Gastroesophageal sphincter (tissue), 4 donors: Measurements from ENCODE around the gene DSC3. TPM values are rescaled to one million over a fixed set of nuclear protein-coding genes. Genes with fewer than 3 reads are reported as not detected.

ENCODE experiments used
- ATAC-seq: fragments of 150-250 bp; one replicate; pipeline ENCODE4 v1.9.1; 2016; ENCODE audit warnings: mild to moderate bottlenecking, moderate library complexity
- H3K27ac ChIP-seq, 4 donors: fragments of 200-600 bp; sonication (generic) in 3 of 4; 1 replicate in 3 of 4; 2 replicates in 1 of 4; pipeline ENCODE4 v1.5.1; 2016 to 2019
- H3K27me3 ChIP-seq: fragments of 200-600 bp; sonication (generic); one replicate; pipeline ENCODE4 v1.5.1; 2019
- H3K36me3 ChIP-seq, 2 donors: fragments of 200-600 bp; sonication (generic); one replicate each; pipeline ENCODE4 v1.5.1; 2019; ENCODE audit warnings: control low read depth in 1 of 2
- H3K4me1 ChIP-seq, 3 donors: fragments of 200-600 bp; sonication (generic); 1 replicate in 2 of 3; 2 replicates in 1 of 3; pipeline ENCODE4 v1.5.1; 2016 to 2019; ENCODE audit warnings: control low read depth in 2 of 3
- H3K4me3 ChIP-seq, 2 donors: fragments of 200-600 bp; sonication (generic); one replicate each; pipeline ENCODE4 v1.5.1; 2019; ENCODE audit warnings: mild to moderate bottlenecking in 1 of 2, moderate library complexity in 1 of 2
- H3K9me3 ChIP-seq, 3 donors: fragments of 200-600 bp; sonication (generic); one replicate each; pipeline ENCODE4 v1.5.1; 2017 to 2019; ENCODE audit warnings: control low read depth in 2 of 3
- EP300 ChIP-seq: sonication (generic); formaldehyde crosslinking; IDR thresholded peaks from one replicate; pipeline ENCODE4 v1.6.1; 2017; ENCODE audit warnings: antibody characterized with exemption, mild to moderate bottlenecking
- POLR2A ChIP-seq, 2 donors: fragments of 450-650 bp; IDR thresholded peaks; one replicate each; pipeline ENCODE4 v1.6.1; 2017; ENCODE audit warnings: antibody characterized with exemption in 2 of 2, mild to moderate bottlenecking in 2 of 2, moderate library complexity in 1 of 2
- POLR2AphosphoS5 ChIP-seq: sonication (generic); formaldehyde crosslinking; IDR thresholded peaks from one replicate; pipeline ENCODE4 v1.6.1; 2017; ENCODE audit warnings: antibody characterized with exemption
- WGBS, 2 donors: methylation state at CpG; one replicate each; pipeline ENCODE4 v1.1.5; 2018; ENCODE audit warnings: low coverage in 1 of 2; 5-methylcytosine and 5-hydroxymethylcytosine counted together
- total RNA-seq, 4 donors: library from RNA; depleted of rRNA; stranded (reverse); fragments of >200 nt; gene quantifications; one replicate each; pipeline ENCODE4 v1.1.0, GENCODE V29; 2016
- TF ChIP-seq, protein P1 (sequence below), 4 experiments: fragments of 200-600 bp in 2 of 4; fragments of 450-650 bp in 2 of 4; sonication (generic) in 1 of 4; IDR thresholded peaks; one replicate each; pipeline ENCODE4 v1.5.1; 2017 to 2019; ENCODE audit warnings: antibody characterized with exemption in 4 of 4, mild to moderate bottlenecking in 2 of 4, moderate library complexity in 2 of 4

The DSC3 gene
- total RNA-seq: 10 to 100 TPM in 1 of 4 donors, under 1 TPM in 3; 0.27 to 17.1 (median 0.51) TPM

DNA sequence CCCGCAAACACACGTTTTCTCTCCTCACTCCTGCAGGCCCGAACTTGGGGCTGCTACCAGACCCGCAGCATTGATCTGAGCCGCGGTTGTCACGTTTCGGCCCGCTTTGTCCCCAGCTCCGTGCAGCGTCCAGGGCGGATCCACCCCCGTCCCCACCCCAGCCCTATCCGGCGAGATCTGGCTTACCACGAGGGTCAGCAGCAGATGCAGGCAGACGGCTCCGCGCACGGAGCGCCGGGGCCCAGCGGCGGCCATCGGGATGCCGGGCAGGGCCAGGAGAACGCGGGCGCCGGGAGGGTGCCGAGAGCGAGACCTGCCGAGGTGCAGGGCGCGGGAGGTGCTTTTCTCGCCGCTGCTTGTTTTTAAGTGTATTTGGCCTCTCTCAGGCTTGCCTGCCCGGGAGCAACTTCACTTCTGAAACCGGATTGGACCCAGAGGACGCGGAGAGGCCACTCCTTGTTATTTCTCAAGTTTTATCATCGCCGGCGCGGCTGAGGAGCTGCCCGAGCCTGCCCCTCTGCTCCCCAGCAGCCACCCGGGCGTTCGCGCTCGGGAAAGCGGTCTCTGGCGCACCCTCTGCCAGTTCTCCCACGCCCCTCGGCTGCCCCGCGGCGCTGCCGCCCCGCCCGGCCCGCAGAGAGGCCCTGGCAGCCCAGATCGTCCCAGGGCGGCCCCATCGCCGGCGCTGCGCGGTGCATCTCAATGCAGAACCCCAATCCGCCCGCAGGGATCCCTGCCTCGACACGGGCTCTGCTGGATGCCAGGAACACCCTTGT is at the start of gene DSC3:
TSS of gene DSC3 (minus strand) at position 337 of the 776 bp plus-strand sequence. CDS start at position 255, 82 bp downstream.
- TF ChIP-seq EP300: no peak
- TF ChIP-seq POLR2A (IDR thresholded peaks at IDR 0.05): no peak
- TF ChIP-seq, protein P1, sequence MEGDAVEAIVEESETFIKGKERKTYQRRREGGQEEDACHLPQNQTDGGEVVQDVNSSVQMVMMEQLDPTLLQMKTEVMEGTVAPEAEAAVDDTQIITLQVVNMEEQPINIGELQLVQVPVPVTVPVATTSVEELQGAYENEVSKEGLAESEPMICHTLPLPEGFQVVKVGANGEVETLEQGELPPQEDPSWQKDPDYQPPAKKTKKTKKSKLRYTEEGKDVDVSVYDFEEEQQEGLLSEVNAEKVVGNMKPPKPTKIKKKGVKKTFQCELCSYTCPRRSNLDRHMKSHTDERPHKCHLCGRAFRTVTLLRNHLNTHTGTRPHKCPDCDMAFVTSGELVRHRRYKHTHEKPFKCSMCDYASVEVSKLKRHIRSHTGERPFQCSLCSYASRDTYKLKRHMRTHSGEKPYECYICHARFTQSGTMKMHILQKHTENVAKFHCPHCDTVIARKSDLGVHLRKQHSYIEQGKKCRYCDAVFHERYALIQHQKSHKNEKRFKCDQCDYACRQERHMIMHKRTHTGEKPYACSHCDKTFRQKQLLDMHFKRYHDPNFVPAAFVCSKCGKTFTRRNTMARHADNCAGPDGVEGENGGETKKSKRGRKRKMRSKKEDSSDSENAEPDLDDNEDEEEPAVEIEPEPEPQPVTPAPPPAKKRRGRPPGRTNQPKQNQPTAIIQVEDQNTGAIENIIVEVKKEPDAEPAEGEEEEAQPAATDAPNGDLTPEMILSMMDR (IDR thresholded peaks at IDR 0.05): no peak
- no peak for TF ChIP-seq POLR2AphosphoS5
- peaks cover 0 to 26% (median 5%) of the 10 kb centered on the region in 3 donors for H3K4me1 ChIP-seq
- ATAC-seq: no peak
- no peaks in the 10 kb centered on the region for H3K9me3 ChIP-seq
- H3K27ac ChIP-seq: no peak within 1 kb of the TSS
- peak within 1 kb of the TSS in 1 of 2 donors; percentile 38 for H3K4me3 ChIP-seq
- H3K36me3 ChIP-seq: no peaks in the 10 kb centered on the region
- WGBS, 2 donors: 0% methylated on average over 2 of the region's 73 CpGs; no CpG with 5 or more reads in 1 of the 2 donors
- H3K27me3 ChIP-seq: peaks cover 83% of the 10 kb centered on the region

DNA sequence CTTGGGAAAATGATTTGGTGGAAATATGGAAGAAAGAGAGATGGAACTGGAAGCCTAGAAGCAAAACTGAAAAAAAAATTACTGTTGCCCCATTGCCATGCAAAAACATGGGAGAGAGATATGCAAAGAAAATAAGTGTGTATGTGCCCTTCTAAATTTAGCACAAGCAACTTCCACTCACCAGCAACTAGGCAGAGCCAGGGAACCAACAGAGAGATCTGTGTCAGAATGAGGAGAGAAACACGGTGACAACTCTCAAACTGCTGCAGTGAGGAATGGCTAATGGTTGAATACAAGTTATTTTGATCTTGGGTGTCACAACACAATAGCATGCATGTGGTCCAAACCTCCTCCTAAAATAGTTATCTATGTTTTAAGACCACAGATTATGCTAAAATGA is 48.8 kb upstream of the DSC3 start:
- Histone ChIP-seq H3K27me3 (no peaks in the 10 kb centered on the region), H3K36me3 (no peaks in the 10 kb centered on the region), H3K27ac (no peak overlapping the region), H3K4me3 (no peak overlapping the region), H3K4me1 (no peaks in the 10 kb centered on the region), H3K9me3 (no peaks in the 10 kb centered on the region)
- TF ChIP-seq EP300 (no peak), POLR2A (IDR thresholded peaks at IDR 0.05) (no peak), POLR2AphosphoS5 (no peak)
- TF ChIP-seq, protein P1 (IDR thresholded peaks at IDR 0.05): no peak
- WGBS, 2 donors: 56 to 67% methylated on average over 1 of the region's 1 CpG
- no peak for ATAC-seq

DNA sequence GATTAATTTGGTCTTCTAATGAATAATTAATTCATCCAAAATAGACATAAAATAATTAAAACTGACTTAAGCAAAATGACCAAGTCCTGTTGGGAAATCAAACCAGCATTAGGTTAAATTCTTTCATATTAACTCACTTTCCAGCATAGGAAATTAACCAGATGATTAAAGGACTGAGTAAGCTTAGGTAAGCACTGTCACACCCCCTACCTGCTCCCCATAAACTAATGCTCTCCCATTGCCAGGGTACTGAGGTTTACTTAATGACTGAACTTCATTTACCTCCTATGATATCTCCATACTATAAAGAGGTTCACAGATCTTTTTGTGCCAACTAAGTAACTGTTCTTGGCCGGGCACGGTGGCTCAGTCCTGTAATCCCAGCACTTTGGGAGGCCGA is 46.0 kb upstream of the DSC3 start:
- ATAC-seq: no peak

DNA sequence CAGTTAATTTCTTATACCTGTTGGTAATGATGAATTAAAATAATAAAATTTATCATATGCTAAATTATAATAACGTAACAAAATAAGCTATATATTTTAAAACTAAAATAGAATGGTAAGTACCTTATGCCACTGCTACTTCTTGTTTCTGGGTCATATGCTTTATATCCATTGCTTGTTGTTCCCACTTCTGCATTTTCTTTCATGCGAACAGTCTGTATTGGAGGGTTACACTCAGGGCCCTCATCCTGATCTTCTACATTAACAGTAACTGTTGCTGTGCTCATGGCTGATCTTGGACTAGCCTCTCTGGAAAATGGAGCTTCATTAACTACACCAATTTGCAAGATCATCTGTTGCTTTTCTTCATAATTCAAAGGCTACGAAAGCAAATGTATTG is 37.4 kb upstream of the DSC3 start:
- H3K4me1 ChIP-seq: no peaks in the 10 kb centered on the region
- WGBS, 2 donors: 93% methylated on average over 3 of the region's 3 CpGs
- H3K9me3 ChIP-seq: no peaks in the 10 kb centered on the region

More for the DNA sequence above, 46.0 kb upstream of the DSC3 start:
- Histone ChIP-seq H3K4me3 (no peak overlapping the region), H3K4me1 (no peaks in the 10 kb centered on the region), H3K36me3 (no peaks in the 10 kb centered on the region), H3K9me3 (no peaks in the 10 kb centered on the region), H3K27ac (no peak overlapping the region), H3K27me3 (no peaks in the 10 kb centered on the region)
- TF ChIP-seq POLR2AphosphoS5 (no peak), EP300 (no peak), POLR2A (IDR thresholded peaks at IDR 0.05) (no peak)
- TF ChIP-seq, protein P1 (IDR thresholded peaks at IDR 0.05): no peak
- WGBS, 2 donors: 84% methylated on average over 2 of the region's 3 CpGs; no CpG with 5 or more reads in 1 of the 2 donors

DNA sequence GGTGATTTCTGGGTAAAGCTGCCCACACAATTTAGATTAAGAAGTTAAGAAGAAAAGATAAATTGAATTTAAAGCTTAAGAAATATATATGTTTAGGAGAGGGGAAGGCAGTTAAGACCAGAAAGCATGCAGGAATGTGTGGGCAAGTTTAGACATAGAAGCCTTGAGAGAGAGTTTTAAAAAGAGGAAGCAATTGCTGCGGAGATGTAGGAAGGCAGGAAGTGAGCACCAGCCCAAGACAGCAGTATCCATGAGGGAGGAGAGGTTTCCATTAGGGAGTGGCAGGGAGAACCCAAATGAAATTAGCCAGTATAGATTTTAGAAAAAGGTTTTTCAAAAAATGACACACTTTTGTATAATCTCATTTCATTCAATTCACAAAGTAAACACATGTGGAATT is 35.3 kb upstream of the DSC3 start:
- no peak overlapping the region for H3K27ac ChIP-seq
- 61 to 83% methylated on average over 1 of the region's 1 CpG for WGBS, 2 donors
- H3K36me3 ChIP-seq: no peaks in the 10 kb centered on the region
- H3K4me1 ChIP-seq: no peaks in the 10 kb centered on the region
- TF ChIP-seq EP300: no peak
- TF ChIP-seq POLR2A (IDR thresholded peaks at IDR 0.05): no peak
- no peak for TF ChIP-seq POLR2AphosphoS5
- TF ChIP-seq, protein P1 (IDR thresholded peaks at IDR 0.05): no peak
- no peaks in the 10 kb centered on the region for H3K9me3 ChIP-seq
- no peak for ATAC-seq
- H3K4me3 ChIP-seq: no peak overlapping the region
- H3K27me3 ChIP-seq: no peaks in the 10 kb centered on the region

More for the DNA sequence above, 37.4 kb upstream of the DSC3 start:
- Histone ChIP-seq H3K36me3 (no peaks in the 10 kb centered on the region), H3K4me3 (no peak overlapping the region), H3K27me3 (no peaks in the 10 kb centered on the region), H3K27ac (no peak overlapping the region)
- no peak for TF ChIP-seq POLR2A (IDR thresholded peaks at IDR 0.05)
- TF ChIP-seq POLR2AphosphoS5: no peak
- no peak for TF ChIP-seq EP300
- no peak for ATAC-seq
